BJ (cell line): ENCODE data around the gene PAM. TPM values are rescaled to one million over a fixed set of nuclear protein-coding genes. Genes with fewer than 3 reads are reported as not detected.

Experiments used
- CTCF ChIA-PET: fragments of 350-600 bp; formaldehyde crosslinking; extraction: SDS; loops from one replicate; lab custom pipeline; 2021; ENCODE audit warnings: antibody characterized with exemption, inconsistent platforms; lab: Yijun Ruan, JAX
- POLR2A ChIA-PET: fragments of 300-600 bp; sonication (Branson Sonifier 250); formaldehyde crosslinking; extraction: SDS; loops from one replicate; lab custom pipeline; 2021; ENCODE audit warnings: antibody characterized with exemption; lab: Charles Lee
- DNase-seq: peaks from one replicate; pipeline ENCODE4 v3.0.0-alpha.2; 2011; ENCODE audit warnings: low read depth
- H3K27me3 ChIP-seq: 2 replicates; pipeline ENCODE4 v1.6.0; 2011; ENCODE audit warnings: low read length; ENCODE audit not compliant: control insufficient read depth, insufficient read depth
- H3K36me3 ChIP-seq: 2 replicates; pipeline ENCODE4 v1.5.1; 2011; ENCODE audit warnings: low read length; ENCODE audit not compliant: control insufficient read depth, insufficient read depth
- H3K4me3 ChIP-seq: 2 replicates; pipeline ENCODE4 v1.5.1; 2011; ENCODE audit warnings: low read depth, mild to moderate bottlenecking, control low read depth, low read length
- polyA minus RNA-seq: library from RNA; depleted of rRNA, polyadenylated mRNA; stranded (reverse); fragments of >200 nt; gene quantifications from 2 replicates; pipeline ENCODE4 v1.2.3, GENCODE V29; 2011; rRNA and poly(A)+ RNA removed
- polyA plus RNA-seq: library from polyadenylated mRNA; depleted of rRNA; stranded (reverse); fragments of >200 nt; gene quantifications from 2 replicates; pipeline ENCODE4 v1.2.3, GENCODE V29; 2011; rRNA removed
- TF ChIP-seq, protein P1 (sequence below): IDR thresholded peaks from 2 replicates; pipeline ENCODE4 v1.5.1; 2011; ENCODE audit warnings: low read depth, mild to moderate bottlenecking, control low read depth, inconsistent platforms, low read length, moderate library complexity; ENCODE audit not compliant: insufficient read depth

PAM gene
- polyA plus RNA-seq (256 and 389 TPM in 2 replicates), polyA minus RNA-seq (132 and 143 TPM in 2 replicates)

DNA sequence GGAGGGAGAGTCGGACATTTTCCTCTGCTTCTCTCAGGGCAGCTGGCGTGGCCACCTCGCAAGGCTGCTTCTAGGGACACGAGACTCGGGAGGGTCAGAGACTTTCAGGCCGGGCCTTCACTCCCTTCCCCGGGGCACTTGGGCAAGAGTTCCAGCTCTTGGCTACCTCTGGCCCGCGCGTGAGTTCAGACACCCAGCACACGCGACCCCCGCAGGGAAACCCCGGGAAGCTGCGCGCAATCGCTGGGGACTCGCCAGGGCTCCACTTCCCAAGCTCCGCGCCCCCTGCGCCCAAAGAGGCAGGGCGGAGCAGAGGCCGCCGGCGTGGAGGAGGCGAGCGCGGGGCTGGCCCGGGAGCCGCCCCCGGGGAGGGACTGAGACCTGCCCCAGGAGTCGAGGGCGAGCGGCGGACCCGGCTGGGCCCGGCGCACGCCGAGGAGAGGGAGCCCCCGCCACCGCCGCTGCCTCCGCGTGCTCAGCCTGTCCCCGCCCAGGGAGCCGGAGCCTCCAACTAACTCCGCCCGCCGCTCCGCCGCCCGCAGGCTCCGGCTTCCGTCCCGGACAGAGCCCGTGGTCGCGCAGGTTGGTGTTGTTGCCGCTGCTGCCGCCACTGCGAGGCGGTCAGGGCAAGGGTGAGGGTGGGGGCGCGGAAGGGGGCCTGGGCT is at the start of gene PAM:
Gene PAM (plus strand): TSS at position 539 of the 665 bp plus-strand sequence. CDS start 110,891 bp downstream, outside the sequence.
- no peaks in the 10 kb centered on the region for H3K27me3 ChIP-seq
- TF ChIP-seq, protein P1, sequence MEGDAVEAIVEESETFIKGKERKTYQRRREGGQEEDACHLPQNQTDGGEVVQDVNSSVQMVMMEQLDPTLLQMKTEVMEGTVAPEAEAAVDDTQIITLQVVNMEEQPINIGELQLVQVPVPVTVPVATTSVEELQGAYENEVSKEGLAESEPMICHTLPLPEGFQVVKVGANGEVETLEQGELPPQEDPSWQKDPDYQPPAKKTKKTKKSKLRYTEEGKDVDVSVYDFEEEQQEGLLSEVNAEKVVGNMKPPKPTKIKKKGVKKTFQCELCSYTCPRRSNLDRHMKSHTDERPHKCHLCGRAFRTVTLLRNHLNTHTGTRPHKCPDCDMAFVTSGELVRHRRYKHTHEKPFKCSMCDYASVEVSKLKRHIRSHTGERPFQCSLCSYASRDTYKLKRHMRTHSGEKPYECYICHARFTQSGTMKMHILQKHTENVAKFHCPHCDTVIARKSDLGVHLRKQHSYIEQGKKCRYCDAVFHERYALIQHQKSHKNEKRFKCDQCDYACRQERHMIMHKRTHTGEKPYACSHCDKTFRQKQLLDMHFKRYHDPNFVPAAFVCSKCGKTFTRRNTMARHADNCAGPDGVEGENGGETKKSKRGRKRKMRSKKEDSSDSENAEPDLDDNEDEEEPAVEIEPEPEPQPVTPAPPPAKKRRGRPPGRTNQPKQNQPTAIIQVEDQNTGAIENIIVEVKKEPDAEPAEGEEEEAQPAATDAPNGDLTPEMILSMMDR = no peak
- POLR2A ChIA-PET = interaction anchor here (1.0 kb wide), 1 partner anchor 365 kb away, joined by 3 read pairs; the partner anchor contains the start of genes GIN1 and PPIP5K2
- DNase-seq = no peak
- H3K4me3 ChIP-seq = peak within 1 kb of the TSS; percentile 93
- CTCF ChIA-PET = interaction anchor here (0.8 to 1.5 kb wide), 5 partner anchors 10 to 111 kb away, joined by 3 to 4 read pairs (median 4); no protein-coding TSS in a partner anchor
- H3K36me3 ChIP-seq = no peaks in the 10 kb centered on the region

DNA sequence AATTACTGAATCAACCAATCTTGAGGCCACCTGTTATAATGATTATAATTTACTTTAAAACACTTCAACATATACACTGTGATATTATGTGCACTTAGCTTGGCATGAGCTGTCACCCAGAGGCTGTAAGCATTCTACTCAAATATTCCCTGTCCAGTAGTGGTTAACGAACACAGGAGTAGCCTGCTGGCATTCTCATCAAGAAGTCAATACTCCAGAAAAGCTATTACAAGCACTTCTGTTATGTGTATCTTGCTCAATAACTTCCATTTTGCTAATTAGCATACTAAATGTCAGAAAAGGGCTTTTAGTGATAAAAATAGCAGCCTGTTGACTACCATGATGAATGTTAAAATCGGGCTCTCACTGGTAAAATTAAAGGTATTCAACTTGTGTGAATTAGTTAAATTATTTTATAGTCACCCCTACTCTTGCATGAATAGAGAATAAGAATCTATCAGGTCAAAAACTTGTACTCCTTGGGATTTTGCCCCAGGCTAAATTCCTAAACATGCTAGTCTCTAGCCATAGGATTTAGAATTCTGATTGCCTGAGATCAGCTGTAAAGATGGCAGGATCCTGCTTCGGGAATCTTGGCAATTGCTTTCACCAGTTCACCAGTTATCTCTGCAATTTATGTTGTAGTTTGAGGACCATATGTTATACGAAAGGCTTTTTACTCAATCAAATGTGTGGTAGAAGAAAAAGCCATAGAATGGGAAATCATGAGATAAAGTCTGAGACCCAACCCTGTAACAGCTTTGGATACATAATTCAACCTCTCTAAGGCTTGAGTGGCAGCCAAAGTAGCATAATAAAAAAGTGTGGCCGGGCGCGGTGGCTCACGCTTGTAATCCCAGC is 43.4 kb upstream of the PAM start:
- no peak overlapping the region for H3K4me3 ChIP-seq
- POLR2A ChIA-PET = no interaction called here
- DNase-seq = no peak
- no peaks in the 10 kb centered on the region for H3K27me3 ChIP-seq
- TF ChIP-seq, protein P1 = no peak
- CTCF ChIA-PET = interaction anchor here (0.9 kb wide), 1 partner anchor 31 kb away, joined by 3 read pairs; no protein-coding TSS in a partner anchor
- no peaks in the 10 kb centered on the region for H3K36me3 ChIP-seq

DNA sequence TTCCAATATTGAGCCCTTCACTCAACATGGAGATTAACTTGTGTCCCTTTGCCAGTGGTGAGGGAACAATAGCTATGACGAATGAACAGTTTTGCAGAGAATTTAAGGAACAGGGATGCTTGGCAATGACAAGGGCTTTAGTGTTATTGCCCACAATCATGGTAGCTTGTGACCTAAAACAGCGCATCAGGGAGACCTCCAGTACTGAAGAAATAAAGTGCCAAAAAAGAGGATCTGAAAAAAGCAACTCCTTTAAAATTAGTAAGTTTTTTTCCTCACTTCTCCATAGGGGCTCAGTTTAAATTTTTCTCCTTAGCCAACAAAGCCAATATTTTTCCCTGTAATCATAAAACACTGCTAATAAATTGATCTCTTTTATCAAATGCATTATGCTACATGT is 41.8 kb upstream of the PAM start:
- CTCF ChIA-PET = no interaction called here
- no peak for DNase-seq
- no peaks in the 10 kb centered on the region for H3K27me3 ChIP-seq

DNA sequence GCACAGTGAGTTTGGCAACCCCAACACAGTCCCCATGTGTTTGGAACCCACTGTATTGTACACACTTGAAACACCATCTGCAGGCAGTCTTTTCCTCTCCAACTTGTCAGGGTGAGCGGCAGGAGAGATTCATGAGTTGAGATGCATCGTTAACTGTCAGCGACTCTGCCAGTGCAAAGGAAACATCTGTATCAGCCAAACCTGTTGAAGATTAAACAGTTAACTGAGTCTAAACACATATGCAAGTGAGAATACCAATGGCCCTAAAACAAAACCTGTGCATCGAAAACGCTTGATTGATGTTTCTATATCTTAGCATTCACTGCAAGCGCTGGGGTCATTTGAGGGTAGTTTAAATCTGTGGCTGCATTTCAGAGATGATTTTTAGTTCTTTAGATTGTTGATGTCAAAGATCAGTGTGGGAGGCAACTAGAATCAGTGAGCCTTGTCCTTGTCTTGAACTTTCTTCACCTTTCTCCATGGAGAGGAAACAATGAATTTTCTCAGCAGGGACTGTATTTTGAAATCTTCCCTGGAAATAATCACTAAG is 41.3 kb upstream of the PAM start:
- no peak overlapping the region for H3K4me3 ChIP-seq
- POLR2A ChIA-PET = no interaction called here

More for the DNA sequence above, 41.8 kb upstream of the PAM start:
- H3K4me3 ChIP-seq = no peak overlapping the region
- H3K36me3 ChIP-seq = no peaks in the 10 kb centered on the region
- TF ChIP-seq, protein P1 = no peak
- POLR2A ChIA-PET = no interaction called here

More for the DNA sequence above, 41.3 kb upstream of the PAM start:
- DNase-seq = no peak
- Histone ChIP-seq H3K27me3 (no peaks in the 10 kb centered on the region), H3K36me3 (no peaks in the 10 kb centered on the region)
- TF ChIP-seq, protein P1 = no peak
- CTCF ChIA-PET = no interaction called here
